ENCODE results near the gene GDPGP1. TPM values are rescaled to one million over a fixed set of nuclear protein-coding genes. Genes with fewer than 3 reads are reported as not detected.

The GDPGP1 gene
- total RNA-seq, 3 donors from 2014 or later (not counting 1 experiment from before 2014, with no cell fraction given) = 7.8 to 11.1 (median 9.5) TPM

DNA sequence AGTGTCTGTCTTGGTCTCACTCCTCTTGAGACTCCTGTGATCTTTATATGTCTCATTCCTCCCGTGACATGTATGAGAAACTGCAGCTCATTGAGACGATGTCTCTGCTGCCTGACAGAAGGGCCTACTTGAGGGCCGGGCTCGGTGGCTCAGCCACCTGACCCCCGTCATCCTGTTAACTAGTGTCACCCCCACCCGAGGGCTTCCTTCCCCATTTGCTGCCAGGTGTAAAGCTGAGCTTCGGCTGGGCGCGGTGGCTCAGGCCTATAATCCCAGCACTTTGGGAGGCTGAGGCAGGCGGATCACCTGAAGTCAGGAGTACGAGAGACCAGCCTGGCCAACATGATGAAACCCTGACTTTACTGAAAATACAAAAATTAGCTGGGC, 20.2 kb upstream of the GDPGP1 start:
- Mint-ChIP-seq H3K27ac (peak overlapping the region in 1 of 2 donors; percentile 20), H3K4me1 (peaks cover 6 to 12% of the 10 kb centered on the region in 2 donors), H3K4me3 (no peak overlapping the region), H3K27me3 (ENCODE audit: low read depth in 2 of 2) (no peaks in the 10 kb centered on the region), H3K9me3 (no peaks in the 10 kb centered on the region), H3K36me3 (no peaks in the 10 kb centered on the region)
- no peak for TF ChIP-seq CTCF (IDR thresholded peaks at IDR 0.05)
- Histone ChIP-seq H3K4me3 (ENCODE audit: low read length) (no peak overlapping the region), H3K27me3 (ENCODE audit: control insufficient read depth, insufficient read depth, low read length) (no peaks in the 10 kb centered on the region), H3K4me1 (ENCODE audit: control insufficient read depth, insufficient read depth, low read length) (peaks cover 37% of the 10 kb centered on the region), H3K36me3 (ENCODE audit: control insufficient read depth, insufficient read depth, low read length) (peaks cover 8% of the 10 kb centered on the region), H3K27ac (ENCODE audit: low read length) (peak overlapping the region; percentile 35), H3K9me3 (ENCODE audit: control insufficient read depth, insufficient read depth, low read length) (no peaks in the 10 kb centered on the region)
- DNase-seq (no peak), ATAC-seq (no peak)
- 57% methylated on average over 11 of the region's 11 CpGs for WGBS (ENCODE audit: insufficient coverage)
- intact Hi-C loops (cut with micrococcal nuclease) = no loop called here

GRCh38 chr15:90214553-90215196, 19.3 kb upstream of the GDPGP1 start:
- DNase-seq = no peak
- no peaks in the 10 kb centered on the region for H3K9me3 Mint-ChIP-seq
- TF ChIP-seq CTCF (IDR thresholded peaks at IDR 0.05) = no peak
- Histone ChIP-seq H3K27me3 (ENCODE audit: control insufficient read depth, insufficient read depth, low read length) (no peaks in the 10 kb centered on the region), H3K4me1 (ENCODE audit: control insufficient read depth, insufficient read depth, low read length) (peaks cover 38% of the 10 kb centered on the region), H3K4me3 (ENCODE audit: low read length) (no peak overlapping the region), H3K27ac (ENCODE audit: low read length) (peak overlapping the region; percentile 35), H3K36me3 (ENCODE audit: control insufficient read depth, insufficient read depth, low read length) (peaks cover 8% of the 10 kb centered on the region), H3K9me3 (ENCODE audit: control insufficient read depth, insufficient read depth, low read length) (no peaks in the 10 kb centered on the region)
- no peaks in the 10 kb centered on the region for H3K36me3 Mint-ChIP-seq
- intact Hi-C loops (cut with micrococcal nuclease) = loop anchor here (5.0 kb wide), 1 partner anchor 452 kb away; no protein-coding TSS in a partner anchor
- H3K27me3 Mint-ChIP-seq (ENCODE audit: low read depth in 2 of 2) = no peaks in the 10 kb centered on the region
- WGBS (ENCODE audit: insufficient coverage) = 55% methylated on average over 5 of the region's 8 CpGs
- H3K27ac Mint-ChIP-seq = peak overlapping the region in 1 of 2 donors; percentile 53
- peak in 2 of 3 donors; percentile 36 to 40 for ATAC-seq
- H3K4me3 Mint-ChIP-seq = no peak overlapping the region
- H3K4me1 Mint-ChIP-seq = peaks cover 6 to 11% of the 10 kb centered on the region in 2 donors

- no peaks in the 10 kb centered on the region for H3K9me3 ChIP-seq (ENCODE audit: control insufficient read depth, insufficient read depth, low read length)
- DNase-seq (no peak), ATAC-seq (no peak)
- 87% methylated on average over 8 of the region's 9 CpGs for WGBS (ENCODE audit: insufficient coverage)
- H3K4me3 Mint-ChIP-seq = no peak overlapping the region
- H3K9me3 Mint-ChIP-seq = no peaks in the 10 kb centered on the region
- H3K27me3 ChIP-seq (ENCODE audit: control insufficient read depth, insufficient read depth, low read length) = no peaks in the 10 kb centered on the region
- peaks cover 16% of the 10 kb centered on the region for H3K36me3 ChIP-seq (ENCODE audit: control insufficient read depth, insufficient read depth, low read length)
- H3K27me3 Mint-ChIP-seq (ENCODE audit: low read depth in 2 of 2) = no peaks in the 10 kb centered on the region
- H3K27ac ChIP-seq (ENCODE audit: low read length) = no peak overlapping the region
- H3K27ac Mint-ChIP-seq = peak overlapping the region in 1 of 2 donors; percentile 35
- no peak overlapping the region for H3K4me3 ChIP-seq (ENCODE audit: low read length)
- H3K4me1 Mint-ChIP-seq = peaks cover 5 to 6% of the 10 kb centered on the region in 2 donors
- H3K4me1 ChIP-seq (ENCODE audit: control insufficient read depth, insufficient read depth, low read length) = peaks cover 21% of the 10 kb centered on the region
- TF ChIP-seq CTCF (IDR thresholded peaks at IDR 0.05) = no peak
- no peaks in the 10 kb centered on the region for H3K36me3 Mint-ChIP-seq
- intact Hi-C loops (cut with micrococcal nuclease) = loop anchor here (5.0 kb wide), 1 partner anchor 456 kb away; no protein-coding TSS in a partner anchor
Measured at GRCh38 chr15:90217671-90218394, 16.2 kb upstream of the GDPGP1 start.

Measured in natural killer cell (primary cell).